ENCODE results near the gene PAX5.
A peak's percentile ranks its signal among the peaks of the same experiment; 100 is the strongest.

The PAX5 gene

DNA sequence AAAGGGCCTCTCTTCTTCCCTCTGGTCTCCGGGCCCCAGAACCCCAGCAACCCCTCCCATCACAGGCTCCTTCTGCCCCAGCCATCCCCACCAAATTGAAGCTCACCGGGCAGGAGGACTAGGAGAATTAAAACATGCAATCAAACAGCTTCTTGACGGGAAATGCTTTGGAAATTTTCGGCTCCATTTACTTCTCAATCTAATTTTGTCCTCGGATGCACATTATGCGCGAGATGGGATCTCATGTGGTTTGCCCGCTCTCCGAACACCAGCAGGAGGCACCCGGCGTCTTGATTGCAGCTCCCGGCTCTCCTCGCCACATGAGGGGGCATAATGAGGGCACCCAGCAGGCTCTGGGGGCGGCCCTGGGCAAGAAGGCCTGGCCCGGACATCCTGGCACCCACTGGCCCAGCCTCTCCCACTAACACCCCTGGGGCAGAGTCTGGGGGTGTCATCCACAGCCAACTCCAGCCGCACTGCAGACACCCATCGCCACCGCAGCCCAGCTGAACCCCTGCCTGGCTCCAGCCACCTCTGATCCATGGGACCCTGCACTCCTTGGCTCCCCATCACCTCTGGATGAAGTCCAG is 135.5 kb downstream of the PAX5 start:
- no peak for DNase-seq

DNA sequence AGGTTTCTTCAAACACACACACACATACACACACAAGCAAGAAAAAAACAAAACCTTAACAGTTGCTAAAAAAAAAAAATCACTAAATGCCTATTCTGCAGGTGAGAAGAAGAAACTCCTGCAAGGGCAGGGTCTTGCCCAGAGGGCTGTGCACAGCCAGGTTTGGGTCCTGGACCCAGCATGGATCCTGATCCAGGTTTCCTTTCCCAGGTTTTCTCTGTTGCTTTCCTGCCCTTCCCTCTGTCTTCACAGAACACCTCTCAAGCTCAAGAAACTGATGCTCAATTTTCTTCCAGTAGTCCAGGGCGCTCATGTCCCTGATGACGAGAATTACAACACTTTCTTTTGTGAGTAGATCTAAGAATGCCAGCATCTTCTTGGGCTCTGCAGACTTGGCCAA is 136.6 kb downstream of the PAX5 start:
- DNase-seq, result no peak

DNA sequence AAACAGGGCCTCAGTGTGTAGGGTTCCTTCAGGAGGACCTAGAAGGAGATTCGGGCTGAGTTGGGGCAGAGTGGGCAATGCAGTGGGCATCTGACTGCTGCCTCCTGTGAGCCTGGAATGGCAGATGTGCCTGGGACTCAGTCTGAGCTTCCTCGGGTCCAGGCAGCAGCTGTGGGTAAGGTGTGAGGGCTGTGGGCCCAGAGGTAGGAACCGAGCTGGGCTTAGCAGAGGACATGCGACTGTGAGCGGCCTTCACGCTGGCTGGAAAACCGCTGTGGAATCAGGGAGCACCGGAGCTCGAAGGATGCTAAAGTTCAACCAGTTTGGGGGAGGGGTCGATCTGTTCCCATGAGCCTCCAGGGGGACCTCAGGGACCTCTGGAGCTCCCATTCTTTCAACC is 137.0 kb downstream of the PAX5 start:
- DNase-seq, result no peak

DNA sequence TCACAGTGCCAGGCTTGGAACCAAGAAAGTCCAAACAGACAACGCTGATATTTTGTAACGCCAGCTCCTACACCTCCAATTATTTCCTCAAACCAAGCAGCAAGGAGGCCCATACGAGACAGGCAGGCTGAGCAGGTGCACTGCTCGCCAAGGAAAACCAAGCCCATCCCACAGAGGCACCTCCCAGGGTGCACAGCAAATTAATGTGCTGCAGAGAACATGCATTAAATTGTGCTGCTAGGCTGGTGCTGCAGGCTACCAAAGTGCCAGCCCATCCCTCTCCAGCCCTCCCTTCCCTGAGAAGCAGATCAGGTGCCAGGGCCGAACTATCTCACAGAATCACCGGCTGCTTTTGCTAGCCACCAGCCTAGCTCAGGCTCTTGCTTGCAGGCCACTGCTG is 137.8 kb downstream of the PAX5 start:
- DNase-seq, result no peak

DNA sequence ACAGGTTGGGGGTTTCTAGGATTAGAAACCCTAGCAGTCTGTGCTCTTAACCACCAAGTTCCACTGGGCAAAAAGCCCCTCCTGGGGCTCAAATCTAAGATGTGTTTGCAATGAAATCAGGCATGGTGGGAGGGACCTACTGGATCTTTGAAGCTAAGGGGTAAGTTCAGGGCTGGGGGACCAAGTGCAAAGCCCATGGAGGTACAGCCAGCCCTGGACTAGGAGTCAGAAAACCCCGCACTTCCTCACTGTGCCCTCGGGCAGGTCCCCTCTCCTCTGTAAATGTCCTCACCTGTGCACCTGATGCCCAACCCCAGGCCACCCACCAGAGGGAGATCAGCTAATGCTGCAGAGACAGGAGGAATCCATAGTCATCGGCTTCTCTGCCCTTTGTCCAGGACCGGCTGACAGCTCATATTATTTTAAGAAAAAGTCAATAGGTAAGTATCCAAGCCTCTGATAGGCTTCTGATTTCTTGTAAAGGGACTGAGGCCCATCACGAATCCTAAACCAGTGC is 138.3 kb downstream of the PAX5 start:
- DNase-seq, result no peak

DNA sequence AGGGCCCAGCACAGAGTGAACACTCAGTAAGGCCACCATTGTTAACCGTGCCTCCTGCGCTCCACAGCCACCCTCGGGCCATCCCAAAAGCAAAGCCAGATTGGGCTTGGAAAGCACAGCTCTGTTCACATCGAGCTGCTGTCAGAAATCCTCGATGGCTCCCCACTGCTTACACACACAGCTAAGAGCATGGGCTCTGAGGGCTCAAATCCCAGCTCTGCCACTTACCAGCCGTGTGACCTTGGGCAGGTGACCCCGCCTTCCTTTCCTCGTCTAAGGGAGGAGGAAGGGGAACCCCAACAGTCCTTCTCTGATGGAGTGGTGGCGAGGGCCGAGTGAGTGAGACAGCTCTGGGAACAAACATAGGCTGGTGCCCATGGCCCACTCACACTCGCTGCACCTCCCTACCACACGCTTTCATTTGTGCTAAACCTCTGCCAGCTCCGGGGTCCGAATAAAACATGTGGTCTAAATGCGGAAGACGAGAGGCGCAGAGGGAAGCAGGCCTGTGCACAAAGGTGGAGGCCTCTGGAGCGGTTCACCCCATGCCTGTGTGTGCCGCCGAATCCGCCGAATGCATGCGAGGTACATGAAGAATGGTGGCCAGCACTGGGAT is 139.3 kb downstream of the PAX5 start:
- no peak for DNase-seq

DNA sequence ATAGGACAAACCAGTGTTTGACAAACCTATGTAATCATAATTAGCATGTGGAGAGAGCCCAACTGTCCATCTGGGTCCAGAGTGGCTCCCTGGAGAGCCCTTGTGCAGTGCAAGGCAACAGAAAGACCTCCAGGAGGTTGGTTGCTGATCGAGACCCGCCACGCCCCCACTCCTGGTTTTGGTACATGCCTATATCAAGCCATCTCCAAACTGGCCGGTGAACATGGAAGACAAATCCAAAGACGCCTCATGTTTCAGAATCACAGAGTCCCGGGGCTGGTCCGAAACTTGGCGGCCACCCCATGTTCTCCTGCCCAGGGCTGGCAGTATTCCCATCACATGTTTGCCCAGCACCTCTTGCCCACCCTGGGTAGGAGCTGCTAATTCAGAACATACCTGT is 140.2 kb downstream of the PAX5 start:
- no peak for DNase-seq

DNA sequence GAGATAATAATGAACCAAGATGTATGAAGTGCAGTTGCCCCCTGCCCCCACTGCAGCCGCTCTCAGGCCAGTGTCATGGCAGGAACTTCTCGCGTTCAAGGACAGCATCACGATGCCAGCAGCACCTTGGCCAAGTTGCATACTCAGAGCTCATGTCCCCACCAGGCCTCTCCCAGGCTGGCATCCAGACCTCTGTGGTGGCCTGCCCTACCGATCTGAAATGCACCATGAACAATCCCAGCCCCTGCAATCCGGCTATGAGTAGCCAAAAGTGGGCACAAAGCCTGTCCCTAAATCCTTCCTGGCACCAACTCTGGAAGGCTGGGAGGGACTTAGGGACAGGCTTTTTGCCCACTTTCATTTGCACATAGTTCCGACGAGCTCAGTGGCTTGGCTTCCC is 140.9 kb downstream of the PAX5 start:
- DNase-seq, result no peak

DNA sequence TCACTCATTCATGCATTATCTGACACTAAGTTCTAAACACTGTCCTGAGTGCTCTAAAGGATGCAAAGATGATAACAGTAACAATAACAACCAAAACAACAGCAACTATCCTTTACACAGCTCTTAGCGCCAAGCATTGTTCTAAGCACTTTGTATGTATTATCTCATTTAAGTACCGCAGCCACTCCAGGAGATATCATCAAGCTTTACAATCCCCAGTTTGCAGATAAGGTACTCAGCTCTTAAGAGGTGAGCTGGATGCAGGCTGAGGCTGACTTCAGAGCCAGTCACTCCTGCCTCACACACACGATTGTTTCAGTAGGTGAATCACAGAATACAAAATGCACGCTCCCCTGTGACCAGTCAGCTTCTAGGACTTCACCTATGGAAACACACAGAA is 141.8 kb downstream of the PAX5 start:
- no peak for DNase-seq

DNA sequence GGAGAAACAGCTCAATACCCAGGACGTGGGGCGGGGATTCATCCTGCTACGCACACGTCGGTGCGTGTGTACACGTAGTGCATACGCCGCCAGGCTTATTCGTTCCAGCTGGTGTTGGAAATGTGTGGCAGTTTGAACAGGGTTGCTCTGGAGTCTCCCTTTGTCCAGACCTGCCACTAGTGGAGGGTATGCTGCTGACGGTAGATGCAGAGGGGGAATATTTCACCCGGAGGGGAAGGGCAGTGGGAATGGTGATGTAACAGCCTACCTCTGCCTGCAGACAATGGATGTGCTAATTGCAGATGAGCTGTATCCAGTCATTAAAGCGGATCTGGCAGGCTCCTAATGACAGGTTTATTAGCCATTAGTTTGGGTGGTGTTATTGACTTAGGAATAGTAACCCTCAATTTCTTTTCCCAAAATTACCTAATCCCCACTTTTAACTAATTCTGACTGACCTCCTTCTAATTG is 142.7 kb downstream of the PAX5 start:
- no peak for DNase-seq

DNA sequence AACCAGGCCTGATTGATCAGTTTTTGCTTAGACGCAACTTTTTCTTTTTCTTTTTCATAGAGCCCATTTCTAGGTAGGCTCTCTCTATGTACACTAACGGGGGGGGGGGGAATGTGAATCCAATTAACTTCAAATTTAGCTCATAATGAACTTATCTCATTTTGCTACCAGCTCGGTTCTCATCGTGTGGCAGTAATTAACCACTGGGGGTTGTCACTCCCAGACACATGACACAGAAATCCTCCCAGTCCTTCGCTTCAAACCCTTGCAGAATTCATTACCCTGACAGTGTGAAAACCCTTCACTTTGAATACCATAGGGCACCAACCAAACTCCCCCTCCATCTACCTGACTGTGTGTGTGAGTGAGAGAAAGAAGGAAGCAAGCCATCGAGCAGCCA is 144.2 kb downstream of the PAX5 start:
- no peak for DNase-seq

DNA sequence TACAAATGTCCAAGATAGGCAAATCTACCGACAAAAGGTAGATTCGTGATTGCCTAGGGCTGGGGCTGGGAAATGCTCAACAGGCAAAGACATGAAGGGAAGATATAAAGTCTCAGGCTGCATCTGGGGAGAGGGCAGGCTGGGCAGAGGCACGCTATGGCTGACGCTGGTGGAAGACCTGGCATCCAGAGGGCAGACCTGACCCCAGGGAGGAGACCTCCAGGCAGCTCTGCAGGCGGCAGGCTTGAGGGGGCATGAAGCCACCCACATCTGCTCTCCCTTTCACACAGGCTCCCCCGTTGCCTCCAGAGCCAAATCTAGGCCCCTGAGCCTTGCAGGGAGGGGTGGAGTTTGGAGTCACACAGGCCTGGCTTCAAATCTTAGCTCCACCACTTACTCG is 145.5 kb downstream of the PAX5 start:
- no peak for DNase-seq

DNA sequence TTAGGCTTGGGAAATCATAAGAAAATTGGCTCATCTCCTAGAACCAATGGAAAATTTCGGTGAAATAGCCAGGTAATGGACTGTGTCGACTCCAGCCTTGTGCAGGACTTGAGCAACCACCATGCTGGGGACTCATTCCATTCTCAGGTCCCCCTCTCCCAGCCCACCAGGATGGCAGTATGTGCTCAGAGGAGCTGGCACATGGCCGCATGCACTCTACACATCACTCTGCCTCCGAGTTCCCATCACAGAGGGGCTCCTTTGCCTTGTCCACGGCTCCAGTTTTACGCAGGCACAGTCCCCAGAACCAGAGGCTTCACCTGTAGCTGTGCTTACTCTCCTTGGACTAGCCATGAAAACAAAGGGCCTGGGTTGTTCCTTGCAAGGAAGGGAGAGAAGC is 149.3 kb downstream of the PAX5 start:
- DNase-seq, result no peak

DNA sequence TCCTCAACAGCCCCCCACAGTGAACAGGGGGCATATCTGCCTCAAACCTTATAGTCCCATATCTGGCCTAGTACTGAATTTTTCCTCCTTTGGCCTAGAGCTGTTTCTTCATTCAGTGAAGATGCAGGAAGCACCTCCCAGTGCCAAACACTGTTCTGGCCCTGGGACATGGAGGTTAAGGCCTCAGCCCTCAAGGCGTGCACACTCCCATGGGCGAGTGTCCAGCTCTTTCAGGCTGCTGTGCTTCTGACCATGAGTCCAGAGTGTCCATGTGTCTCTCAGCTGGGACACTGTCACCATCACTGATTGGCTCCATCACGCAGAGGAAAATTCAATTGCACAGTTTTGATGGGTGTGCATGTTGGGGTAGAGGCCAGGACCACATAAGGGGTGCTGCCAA is 151.5 kb downstream of the PAX5 start:
- no peak for DNase-seq

DNA sequence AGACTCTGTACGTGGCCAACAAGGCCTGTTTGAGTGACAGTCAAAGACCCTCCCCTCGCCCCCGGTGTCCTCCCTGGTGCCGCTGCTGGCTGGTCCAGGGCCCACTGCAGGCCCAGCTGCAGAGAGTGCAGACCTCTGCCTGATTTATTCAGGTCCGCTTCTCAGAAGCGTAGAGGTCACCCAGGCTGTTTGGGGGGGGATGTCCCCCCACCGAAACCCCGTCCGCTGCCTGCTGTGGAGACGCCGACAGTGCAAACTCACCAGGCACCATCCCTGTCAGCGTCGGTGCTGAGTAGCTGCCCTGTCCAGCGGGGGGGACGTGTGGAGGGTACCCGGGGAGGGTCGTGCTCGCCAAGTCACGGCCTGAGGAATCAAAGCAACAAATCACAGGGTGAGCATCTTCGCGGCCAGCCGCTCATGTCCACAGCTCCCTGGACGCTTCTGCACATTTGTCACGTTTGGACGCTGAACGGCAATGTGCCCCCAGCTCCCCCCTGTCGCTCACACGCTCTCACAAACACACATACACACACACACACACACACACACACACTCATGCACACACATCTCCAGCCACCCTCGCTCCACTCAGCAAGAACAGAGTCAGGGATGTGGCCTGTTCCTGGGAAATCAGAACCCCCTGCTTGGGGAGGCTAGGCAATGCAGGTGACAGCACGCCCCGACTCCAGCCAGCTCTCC is 152.2 kb downstream of the PAX5 start:
- DNase-seq, result no peak

DNA sequence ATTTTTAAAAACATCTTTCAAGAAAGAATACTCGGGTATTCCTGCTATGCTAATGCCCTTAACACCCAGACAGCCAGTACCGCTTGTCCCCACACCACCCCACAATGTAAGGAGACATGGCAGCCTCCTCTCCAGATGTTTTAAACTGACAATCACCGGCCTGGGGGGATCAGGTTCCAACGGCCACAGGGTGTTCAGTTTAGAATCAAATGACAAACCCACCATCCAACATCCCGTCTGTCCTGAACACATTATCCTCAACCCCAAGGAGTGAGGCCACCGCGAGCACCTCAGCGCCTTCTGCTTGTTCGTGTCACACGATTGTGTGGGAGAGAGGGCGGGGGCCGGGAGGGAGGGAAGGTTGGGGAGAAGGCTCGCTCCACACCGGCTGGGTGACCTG is 152.8 kb downstream of the PAX5 start:
- no peak for DNase-seq

DNA sequence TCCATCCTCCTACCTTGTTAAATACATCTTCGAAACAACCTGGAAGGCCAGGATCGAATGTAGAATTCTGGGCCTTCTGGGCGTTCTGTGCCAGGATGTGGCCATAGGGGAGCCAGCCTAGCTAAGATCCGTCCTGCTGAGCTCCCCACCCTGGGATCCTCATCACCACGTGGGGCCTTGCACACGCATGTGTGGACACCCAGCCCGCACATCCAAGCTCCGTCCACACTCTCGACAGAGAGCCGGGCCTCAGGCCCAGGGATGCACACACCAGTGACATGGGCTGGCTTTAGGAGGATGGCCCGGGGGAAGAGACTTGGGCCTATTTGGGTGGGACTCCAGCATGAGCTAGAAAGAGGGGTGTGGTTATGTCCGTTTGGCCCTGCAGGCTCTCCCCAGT is 154.0 kb downstream of the PAX5 start:
- no peak for DNase-seq

DNA sequence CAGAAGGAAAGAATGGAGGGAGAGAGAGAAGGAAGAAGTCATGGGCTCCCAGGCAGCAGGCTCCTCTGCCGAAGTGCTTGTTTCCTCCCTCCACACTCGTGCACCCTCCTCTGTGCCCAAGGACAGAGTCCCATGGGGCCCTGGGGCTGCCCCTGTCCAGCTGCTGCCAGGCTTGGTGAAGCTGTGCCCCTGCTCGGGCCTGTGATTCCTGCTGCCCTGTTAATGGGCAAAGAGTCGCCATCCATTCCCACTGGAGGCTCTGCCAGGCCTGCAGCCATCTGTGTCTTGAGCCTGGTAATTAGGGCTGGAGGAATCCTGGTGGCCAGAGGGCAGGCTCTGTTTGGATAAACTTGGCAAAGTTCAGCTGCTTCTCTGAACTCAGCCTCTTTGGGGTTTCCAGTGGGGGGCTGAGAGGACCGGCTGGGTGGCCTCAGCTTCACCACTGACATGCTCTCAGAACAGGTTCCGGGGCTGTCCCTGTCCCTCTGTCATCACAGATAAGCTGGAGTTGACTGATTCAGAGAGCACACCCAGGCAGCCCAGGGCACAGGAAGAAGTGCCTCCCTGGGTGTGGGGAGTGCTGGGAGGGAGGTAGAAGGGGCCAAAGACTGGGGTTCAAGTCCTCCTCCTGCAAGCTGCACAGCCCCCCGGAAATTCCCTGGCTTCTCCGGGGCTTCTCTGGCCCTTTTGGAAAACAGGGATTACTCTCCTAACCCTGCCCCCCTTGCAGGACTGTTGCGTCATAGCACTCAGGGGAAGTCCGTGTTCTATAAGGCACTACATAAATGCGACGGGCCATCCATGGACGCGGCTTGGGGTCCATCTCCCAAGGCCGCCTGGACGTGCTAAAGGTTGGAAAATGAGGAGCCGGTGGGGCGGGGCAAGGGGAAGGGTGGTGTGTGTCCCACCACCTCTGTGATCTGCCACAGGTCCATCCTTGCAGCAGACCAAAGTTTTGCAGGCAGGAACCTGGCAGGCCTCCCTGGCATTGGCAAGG is 154.8 kb downstream of the PAX5 start:
- DNase-seq, result no peak

DNA sequence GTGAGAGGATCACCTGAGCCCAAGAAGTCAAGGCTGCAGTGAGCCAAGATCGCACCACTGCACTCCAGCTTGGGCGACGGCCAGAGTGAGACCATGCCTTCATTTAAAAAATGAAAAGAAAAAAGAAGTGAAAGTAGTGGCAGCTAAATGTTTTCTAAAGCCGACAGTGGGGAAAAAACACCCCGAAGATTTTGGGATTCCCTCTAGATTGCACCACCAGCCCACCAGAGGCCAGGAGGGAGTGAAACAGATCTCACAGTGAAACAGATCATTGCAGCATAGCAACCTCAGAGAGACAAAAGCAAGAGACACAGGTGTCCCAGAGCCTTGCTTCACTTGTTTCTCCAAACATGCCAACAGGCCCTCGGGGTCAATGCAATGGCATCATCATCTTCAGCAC is 156.8 kb downstream of the PAX5 start:
- DNase-seq, result peak; percentile 19

DNA sequence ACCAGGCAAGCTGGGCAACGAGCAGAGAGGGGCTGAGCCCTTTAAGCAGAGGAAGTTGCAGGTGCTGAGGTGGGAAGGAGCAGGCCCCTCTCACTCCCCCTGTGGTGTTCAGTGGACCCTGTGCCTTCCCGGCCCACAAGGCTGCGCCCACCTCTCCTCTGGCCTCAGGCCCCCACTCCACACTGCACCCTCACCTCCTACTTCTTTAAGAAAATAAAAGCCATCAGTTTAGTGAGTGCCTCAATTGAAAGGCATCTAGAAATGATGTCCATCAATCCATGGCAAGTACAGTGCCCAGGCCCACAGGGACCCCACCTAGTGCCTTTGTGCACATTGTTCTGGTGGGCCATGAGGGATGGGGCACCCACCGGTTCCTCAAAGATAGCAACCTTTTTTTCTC is 158.0 kb downstream of the PAX5 start:
- DNase-seq, result no peak

DNA sequence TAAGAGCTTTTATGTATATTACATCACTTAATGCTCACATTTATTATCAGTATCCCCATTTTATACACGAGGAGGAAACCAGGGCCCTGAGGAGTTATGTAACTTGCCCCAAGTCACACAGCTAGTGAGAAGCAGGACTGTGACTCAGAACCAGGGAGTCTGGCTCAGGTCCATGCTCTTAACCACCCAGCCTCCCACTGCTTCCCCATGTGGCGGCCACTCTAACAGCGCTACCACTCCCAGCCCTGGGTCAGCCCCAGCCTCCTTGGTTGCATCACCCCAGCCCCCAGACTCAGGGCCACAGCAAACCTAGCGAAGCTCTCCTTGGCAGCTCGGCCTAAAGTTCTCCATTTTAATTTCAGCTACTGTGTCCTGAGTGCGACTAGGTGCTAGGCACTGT is 159.1 kb downstream of the PAX5 start:
- no peak for DNase-seq

DNA sequence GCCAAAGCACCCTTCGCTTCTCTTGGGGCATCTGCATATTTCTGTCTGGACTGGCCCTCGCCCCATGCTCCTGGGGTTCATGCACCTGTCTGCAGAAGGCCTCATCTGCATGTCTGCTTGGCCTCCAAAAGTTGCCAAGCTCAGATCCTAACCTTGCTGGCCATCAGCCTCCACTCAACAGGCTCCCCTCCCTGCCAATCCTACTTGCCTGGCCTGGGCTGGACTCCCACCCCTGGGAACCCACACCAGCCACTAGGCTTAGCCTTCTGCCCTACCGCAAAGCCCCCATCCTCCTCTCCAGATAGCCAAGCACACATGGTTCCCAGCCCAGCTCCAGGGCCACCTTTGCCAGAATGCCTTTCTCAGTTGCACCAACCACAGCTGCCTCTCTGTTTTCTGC is 159.8 kb downstream of the PAX5 start:
- no peak for DNase-seq

DNA sequence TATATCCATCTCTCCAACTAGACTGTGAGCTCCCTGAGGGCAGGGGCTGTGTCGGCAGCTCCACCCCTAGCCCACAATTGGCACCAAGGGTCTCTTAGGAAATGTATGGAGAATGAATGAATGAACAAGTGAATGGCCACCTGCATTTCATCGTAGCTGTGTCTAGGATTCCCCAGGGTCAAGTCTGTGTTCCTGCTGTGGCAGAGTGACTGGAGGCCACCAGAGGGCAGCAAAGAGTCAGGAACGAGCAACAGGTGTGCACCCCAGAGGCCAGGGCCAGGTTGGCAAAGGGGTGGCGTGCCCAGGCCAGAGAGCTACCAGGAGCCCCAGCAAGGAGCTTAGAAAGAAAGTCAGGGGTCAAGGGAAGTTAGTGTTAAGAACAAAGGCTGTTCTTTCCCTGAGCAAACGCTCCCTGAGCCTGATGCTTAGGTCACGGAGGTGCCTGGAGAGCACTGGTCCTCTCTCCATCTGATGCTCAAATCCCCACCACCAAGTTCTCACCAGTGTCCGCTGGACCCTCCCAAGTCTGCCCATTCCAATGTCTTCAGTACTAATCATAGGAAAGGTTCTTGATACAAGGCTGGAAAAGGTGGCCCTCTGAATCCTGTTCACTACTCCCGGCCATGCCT is 160.7 kb downstream of the PAX5 start:
- peak; percentile 82 for DNase-seq
